Ramos (cell line): ENCODE results near the gene NR0B2.

ENCODE experiments used
- in situ Hi-C: fragments of 300-500 bp; cut with MboI; formaldehyde crosslinking; loops from one replicate; pipeline ENCODE4 v1.14.3; 2022; ENCODE audit warnings: low sequenced_read_pairs; ENCODE audit not compliant: unreplicated experiment

Gene NR0B2

DNA sequence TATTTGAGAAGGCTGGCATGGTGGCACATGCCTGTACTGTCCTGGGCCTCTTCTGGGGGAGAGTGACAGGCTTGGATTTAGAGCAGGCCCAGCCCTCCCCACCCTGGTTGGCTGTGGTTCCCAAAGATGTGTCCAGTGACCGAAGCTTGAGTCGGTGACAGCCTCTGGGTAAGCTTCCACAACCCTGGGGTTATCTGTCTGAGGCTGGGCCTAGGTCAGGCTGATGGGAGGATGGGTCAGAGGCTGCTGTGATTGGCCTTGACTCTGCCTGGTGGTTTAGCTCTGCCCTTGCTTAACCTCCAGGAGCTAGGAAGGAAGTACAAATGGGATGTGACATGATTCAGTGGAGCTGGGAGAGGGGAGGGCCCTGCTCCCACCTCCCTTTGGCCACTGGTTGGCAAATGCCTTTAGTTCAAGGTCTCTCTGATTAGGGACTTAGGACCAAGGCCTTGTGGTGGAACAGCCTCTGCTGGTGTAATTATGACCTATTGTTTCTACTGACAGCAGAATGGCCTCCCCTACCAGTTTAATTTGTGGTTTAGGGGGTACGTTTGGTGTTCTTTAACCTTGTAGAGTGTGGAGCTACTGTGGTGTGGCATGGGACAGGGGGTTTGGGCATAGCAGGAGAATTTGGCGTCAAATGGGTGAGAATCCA is 24.4 kb upstream of the NR0B2 start:
- in situ Hi-C loops, result no loop called here

DNA sequence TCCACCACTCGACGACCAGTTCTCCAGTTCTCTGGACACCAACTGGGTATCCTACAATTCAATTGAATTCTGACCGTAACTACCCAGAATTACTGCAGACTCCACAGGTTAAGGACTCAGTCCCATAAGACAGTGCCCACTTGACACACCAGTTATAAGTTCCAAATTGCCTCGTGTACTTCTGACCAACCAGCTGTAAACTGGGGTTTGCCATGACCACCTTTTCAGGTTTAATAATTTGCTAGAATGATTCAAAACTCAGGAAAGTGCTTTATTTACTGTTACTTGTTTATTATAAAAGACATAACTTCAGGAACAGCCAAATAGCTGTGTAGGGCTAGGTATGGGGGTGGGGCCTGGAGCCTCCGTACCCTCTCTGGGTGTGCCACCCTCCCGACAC is 23.0 kb upstream of the NR0B2 start:
- in situ Hi-C loops, result no loop called here

DNA sequence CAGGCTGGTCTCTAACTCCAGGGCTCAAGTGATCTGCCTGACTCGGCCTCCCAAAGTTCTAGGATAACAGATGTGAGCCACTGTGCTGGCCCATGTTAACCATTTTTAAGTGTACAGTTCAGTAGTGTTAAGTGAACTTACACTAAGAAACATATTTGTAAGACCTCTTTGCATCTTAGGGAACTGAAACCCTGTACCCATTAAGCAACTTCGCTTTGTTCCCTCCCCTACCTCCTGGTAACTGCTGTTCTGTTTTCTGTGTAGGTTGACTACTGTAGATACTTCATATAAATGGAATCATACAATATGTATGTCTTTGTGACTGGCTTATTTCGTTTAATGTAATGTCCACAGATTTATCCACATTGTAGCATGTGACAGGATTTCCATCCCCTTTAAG is 18.8 kb upstream of the NR0B2 start:
- in situ Hi-C loops, result no loop called here

DNA sequence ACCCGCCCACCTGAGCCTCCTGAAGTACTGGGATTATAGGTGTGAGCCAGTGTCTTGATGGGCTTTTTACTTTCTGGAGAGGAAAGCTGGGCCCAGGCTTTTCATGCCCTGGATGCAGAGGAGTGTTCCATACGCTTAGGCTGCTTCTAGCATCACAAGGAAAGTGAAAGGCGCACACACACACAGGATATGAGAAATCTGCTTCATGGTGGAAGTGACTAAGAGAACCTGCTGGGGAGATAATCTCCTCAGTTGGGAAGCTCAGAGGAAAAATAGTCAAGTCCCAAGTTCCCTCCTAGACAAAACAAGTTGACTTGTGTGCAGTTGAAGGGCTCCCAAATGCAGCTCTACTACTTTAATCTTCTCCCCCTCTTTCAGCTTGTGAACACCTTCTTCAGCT is 9.9 kb upstream of the NR0B2 start:
- in situ Hi-C loops, result no loop called here

DNA sequence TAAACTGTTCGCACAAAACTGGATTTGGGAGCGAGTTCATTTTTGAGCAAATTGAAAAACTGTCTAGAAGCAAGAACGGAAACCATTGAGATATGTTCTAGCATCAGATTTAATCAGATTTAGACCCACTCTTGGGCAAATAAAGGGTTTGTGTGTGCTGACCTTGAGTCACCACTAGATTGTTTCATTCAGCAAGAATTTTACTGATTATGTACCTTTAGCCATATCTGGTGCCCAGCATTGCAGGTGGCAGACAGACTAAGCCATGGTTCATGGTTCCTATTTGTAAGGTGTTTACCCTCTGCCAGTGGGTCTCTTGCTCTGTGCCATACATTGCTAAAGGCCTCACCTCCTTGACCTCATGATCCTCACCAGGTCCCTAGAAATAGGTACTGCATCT is 9.1 kb upstream of the NR0B2 start:
- in situ Hi-C loops, result no loop called here

DNA sequence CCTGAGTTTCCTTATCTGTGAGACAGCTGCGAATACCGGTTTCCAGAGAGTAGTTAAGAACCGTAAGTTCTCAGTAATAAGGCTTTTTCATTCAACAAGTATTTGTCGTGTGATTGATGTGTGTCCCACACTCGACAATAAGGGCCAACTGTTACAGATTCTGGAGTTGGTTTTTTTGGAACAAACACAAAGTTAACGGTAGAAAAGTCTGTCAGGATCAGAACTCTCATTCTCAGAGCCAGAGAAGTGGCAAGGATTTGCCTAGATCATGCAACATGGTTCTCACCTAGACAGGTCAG is 8.6 kb upstream of the NR0B2 start:
- in situ Hi-C loops, result no loop called here

DNA sequence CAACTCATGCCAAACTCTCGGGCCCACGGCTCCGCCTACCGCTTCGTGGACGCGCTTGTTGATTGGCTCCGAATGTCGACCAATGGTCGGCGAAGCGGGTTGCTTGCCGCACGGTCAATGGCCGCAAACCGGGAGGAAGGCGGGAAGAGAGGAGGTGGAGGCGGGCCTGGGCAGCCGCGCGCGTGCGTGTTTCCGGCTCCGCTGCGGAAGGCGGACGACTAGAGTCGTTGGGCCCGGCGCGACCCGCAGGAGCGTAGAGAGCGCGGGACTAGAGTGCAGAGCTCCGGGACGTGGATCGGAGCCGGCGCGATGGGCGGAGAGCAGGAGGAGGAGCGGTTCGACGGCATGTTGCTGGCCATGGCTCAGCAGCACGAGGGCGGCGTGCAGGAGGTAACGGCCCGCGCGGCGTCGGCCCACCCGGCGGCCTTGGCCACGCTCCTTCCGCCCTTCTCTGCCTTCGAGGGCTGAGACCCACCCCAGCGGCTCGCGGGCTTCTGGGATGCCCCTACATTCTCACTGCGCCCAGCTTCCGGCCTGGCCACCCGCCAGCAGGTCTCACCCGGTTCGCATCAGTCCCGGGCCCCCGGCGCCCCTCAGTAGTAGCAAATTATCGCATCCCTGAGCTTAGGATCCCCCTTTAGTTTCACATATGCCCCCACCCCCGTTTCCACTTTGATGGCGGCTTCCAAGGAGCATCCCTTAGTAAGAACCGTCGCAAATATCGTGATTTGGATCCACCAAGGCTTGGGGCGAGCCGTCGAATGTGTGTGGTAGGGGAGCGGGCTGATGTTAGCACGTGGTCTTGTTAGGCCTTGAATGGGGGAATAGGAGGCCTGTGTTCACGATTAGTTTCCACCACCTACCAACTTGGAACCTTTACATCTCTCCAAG is 8.0 kb upstream of the NR0B2 start, which contains the start of gene NUDC:
NUDC (plus strand) TSS at position 204 of the 891 bp plus-strand sequence; CDS start at position 310, 106 bp downstream.
- in situ Hi-C loops, result no loop called here

DNA sequence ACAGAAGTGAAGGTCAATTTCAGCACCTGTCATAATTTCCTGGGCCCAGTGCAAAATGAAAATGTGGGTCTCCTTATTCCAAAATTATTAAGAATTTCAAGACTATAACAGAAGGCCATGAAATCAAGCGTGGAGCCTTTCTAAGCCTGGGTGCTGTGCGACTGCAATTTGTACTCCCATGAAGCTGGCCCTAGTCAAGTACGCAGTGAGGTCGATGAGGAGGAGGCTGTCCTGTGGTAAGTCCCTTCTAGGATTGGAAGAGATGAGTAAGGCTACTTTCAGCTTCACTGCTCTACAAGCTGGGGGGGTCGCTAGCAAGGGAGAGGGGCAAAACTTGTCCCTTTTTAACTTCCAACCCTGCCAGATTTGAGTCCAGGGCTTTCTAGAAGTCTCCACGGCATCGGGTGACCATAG is 7.4 kb upstream of the NR0B2 start:
- in situ Hi-C loops, result no loop called here

DNA sequence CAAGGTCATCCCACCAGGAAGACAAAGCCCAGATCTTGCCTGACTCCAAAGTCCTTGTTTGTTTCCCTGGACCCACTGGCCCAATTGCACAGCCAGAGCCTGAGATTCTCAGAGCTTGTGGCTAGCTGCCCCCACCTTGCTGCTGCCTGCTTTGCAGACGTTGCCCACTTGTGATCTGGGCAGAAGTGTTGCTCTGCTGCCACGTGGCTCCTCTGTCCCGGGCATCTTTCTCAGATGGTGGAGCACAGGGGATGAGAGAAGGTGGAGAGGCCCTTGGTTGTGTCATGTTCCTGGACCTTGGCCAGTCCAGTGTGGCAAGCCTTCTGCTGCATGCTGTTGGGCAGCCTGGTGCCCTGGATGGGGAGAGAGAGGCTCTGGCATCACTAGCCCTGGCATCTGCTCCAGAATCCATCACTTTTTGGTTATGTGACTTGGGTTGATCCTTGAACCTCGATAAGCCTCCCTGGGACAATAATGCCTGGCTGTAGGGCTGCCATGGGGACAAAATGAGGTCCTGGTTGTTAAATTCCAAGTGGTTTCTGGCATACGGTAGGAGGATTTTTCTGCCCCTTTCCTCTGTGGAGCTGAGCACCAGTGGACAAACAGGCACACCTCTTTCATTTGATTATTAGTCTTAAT is 1.5 kb upstream of the NR0B2 start:
- in situ Hi-C loops, result no loop called here

DNA sequence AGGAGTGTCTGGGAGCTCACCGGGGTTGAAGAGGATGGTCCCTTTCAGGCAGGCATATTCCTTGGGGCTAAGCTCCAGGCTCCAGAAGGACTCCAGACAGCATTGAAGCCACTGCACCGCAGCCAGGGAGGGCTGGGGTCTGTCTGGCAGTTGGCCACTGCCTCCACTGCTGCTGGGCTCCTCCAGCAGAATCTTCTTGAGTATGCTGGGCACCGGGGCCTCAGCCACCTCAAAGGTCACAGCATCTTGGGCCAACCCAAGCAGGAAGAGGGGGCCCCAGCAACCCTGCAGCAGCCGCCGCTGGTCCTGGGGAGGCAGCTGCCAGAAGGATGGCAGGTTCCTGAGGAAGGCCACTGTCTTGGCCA is 404 bp downstream of the NR0B2 start:
- in situ Hi-C loops, result no loop called here

DNA sequence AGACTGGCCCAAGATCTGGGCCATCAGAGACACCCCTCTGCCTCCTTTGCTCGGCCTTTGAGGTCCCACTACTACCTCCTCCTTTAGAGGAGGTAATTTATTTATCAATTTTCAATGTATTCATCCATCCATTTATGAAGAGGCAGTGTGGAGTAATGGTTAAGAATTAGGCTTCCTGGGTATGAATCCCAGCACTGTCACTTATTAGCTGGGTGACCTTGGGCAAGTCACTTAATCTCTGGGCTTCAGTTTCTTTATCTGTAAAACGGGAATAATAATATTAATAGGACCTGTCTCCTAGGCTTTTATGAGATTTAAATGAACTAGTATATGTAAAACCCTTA is 1.7 kb downstream of the NR0B2 start:
- in situ Hi-C loops, result no loop called here

DNA sequence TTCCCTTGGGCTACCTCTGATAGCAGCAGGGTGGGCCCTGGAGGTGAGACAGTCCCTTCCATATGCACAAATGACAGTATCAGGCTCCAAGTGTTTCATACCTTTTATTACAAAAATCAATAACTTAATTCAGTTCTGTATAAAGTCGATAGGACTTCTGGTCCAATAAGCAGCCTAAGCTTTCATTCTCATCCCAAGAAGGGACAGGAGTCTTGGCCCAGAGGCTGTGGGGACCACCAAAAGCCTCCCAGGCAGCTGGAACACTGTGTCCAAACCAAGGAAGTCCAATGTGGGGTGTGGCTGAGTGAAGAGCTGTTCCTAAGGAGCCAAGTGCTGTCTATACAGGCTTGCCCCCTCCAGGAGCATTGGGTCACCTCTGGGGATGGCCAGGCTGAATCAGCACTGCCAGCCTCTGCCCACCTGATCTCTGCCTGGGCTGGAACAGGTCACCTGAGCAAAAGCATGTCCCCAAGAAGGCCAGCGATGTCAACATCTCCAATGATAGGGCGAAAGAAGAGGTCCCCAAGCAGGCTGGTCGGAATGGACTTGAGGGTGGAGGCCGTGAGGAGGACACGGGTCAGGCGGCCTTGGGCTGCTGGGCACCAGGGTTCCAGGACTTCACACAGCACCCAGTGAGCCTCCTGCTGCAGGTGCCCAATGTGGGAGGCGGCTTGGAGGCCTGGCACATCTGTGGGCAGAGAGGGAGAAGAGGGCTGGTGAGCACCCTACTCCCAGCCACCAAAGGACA is 2.2 kb downstream of the NR0B2 start:
- in situ Hi-C loops, result no loop called here

DNA sequence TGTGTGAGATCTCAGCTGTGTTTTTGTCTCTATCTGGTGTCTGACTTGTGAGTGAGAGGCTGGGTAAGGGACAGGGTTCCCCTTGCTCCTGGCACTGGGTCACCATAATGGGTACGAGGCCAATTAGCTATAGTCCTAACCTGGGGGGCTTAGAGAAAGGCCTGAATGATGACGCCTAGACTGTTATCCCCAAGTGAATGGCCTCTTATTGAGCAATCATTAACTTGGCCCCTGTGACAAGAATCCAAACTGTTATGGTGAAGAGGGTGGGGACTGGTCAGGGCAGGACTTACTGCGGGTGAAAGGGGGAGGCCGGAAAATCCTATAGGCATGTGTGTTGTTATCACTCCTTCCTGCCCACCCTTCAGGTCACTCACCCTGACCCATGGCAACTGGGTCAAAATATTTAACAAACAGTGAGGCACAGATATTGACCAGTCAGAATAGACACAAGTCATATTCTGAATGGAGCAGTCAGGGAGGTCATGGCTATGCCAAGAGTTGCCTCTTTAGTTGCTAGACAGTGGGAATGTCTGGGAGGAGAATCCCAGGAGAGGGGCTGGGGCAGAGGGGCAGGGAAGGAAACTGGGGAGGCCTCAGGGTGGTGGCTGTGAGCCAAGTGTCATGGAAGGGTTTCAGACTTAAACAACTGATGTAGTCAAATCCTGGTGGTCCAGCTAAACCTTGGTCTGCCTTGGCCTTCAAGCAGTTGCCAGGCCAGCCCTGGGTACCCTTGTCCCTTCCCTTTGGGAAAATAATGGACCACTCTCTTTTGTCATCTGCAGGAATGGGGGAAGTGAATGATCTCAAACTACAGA is 3.2 kb downstream of the NR0B2 start:
- in situ Hi-C loops, result no loop called here

DNA sequence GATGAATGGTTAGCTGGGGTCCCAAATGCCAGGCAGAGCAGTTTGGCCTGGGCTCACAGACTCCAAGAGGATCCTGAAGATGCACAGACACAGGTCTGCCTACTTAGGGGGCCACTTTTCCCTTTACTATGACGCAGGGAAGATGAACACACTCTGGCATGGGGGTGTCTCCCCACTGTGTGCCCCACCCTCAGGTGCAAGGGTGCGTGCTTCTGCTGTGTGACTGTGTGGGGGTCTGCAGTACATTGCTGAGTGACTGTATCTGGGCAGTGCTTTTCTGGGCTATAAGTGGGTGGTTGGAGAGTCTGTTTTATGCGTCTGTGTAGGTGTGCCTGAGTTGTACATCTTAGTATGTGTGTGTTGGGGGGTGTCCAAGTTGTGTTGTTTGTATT is 3.8 kb downstream of the NR0B2 start:
- in situ Hi-C loops, result no loop called here

DNA sequence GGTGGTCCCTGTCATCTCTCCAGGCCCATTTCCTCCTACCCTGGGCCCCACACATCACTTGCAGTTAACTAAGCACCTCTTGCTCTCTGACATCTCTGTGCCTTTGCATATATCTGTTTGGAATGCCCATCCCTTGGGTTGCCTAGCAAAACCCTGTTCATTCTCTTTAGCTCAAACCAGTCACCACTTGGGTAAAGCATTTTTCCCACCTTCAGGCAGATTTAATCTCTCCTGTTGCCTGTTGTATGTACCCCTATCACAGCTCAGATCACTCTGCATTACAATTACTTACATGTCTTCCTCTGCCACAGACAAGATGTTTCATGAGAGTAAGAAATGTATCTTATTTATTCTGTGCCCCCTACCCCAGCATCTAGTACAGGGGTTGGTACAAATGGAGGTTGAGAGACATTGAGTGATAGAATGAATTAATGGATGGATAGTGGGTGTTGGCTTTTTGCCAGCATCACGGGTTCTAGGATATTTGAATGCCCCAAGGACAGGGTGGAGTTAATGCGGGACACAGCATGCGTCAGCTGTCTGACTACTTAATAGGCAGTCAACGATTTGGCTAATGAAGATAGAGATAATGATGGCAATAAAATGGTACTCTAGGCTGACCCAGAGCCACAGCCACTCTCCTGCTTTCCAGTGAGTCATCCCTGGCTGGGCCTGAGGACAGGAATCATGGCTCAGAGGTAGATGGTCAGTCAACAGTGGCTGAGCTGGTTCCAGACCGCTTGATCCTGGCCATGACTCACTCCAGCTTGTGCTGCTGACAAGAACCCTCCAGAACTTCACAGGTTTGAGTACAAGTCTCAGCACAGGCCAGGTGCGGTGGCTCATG is 6.5 kb downstream of the NR0B2 start:
- in situ Hi-C loops, result no loop called here

DNA sequence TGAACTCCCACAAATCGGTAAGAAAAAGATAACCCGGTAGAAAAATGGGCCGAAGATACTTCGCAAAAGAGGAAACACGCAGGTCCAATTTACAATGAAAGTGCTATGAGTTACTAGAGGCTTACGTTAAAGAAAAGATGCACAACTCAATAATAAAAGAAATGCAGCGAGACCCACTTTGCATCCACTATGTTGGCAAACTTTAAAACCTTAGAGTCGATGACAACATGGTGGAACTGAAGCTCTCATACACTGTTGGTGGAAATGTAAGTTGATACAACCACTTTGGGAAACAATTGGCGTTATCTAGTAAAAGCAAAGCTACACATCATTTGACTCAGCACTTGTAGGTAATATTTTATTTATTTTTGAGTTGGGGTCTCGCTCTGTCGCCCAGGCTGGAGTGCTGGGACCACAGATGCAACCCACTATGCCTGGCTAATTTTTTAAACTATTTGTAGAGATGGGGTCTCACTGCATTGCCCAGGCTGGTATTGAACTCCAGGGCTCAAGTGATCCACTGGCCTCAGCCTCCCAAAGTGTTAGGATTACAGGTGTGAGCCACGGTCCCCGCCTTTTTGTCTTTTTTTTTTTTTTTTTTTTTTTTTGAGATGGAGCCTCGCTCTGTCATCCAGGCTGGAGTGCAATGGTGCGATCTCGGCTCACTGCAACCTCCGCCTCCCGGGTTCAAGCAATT is 12.8 kb downstream of the NR0B2 start:
- in situ Hi-C loops, result no loop called here

DNA sequence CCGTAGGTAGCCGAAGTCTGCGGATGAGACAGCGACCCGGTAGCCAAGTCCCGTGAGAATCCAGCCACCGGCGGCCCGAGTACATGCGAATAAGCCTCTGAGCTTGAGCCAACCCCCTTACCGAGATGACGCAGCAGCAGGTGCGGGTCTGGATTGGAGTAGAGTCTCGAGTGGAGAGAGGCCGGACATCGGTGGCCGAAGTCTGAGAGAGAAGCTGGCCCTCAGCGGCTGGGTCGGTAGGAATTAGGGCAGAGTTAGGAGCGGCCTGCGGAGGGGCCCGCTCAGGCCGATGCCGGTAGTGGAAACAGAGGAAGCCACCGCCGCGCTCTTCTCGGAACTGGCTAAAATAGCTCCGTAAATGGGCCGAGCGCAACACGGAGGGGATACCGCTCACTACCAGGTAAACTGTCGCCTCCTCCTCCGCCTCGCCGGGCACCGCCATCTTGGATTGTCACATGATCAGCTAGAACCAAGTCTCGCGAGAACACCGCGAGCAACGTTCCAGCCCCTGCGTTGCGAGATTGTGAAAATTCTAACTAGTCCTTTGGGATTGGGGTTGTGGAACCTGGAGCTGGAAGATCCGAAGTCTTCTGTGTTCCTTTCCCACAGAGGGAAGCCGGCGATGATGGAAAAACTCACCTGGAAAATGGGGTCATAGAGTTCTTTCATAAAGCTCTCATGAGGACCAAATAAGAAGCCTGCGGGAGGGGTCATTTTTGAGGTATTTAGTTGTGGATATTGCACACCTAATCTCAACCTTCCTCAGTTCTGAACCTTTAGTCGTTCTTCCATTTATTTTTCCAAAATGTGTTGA is 13.6 kb downstream of the NR0B2 start, which contains the start of gene GPATCH3:
GPATCH3 (minus strand) TSS at position 467 of the 814 bp plus-strand sequence; CDS start at position 442, 25 bp downstream.
- in situ Hi-C loops, result no loop called here

DNA sequence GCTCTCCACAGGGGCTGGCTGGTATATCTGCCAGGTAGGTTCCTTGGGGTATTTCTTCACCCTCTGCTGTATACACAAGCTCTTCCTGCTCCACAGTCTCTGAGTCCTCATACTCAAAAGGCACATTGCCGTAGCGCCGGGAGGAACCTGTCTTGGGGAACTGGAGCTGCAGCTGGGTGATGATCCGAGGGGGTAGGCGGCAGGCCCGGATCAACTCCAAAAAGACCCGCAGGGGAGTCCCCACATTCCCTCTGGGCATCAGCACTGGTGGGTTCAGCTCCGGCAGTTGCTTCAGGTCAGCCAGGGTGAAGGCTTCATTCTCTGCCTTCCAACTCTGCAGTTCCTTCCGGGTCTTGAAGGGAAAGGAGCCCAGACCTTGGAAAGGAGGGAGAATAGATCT is 16.4 kb downstream of the NR0B2 start:
- in situ Hi-C loops, result no loop called here
